Measurements from ENCODE around the gene FYB2. TPM values are rescaled to one million over a fixed set of nuclear protein-coding genes. Genes with fewer than 3 reads are reported as not detected.
A peak's percentile ranks its signal among the peaks of the same experiment; 100 is the strongest.

FYB2 gene
- total RNA-seq, 1 donor from 2014 or later: not detected

GRCh38 chr1:56845343-56845742 is 26.1 kb upstream of the FYB2 start:
- TF ChIP-seq CTCF (conservative IDR thresholded peaks at IDR 0.05; ENCODE audit: low read depth, low read length): no peak
- no peak overlapping the region for H3K4me3 ChIP-seq (ENCODE audit: low read depth, low read length)
- no peak for DNase-seq (ENCODE audit: low read depth)

GRCh38 chr1:56844545-56845136 is 25.4 kb upstream of the FYB2 start:
- no peak for DNase-seq (ENCODE audit: low read depth)
- no peak overlapping the region for H3K4me3 ChIP-seq (ENCODE audit: low read depth, low read length)
- no peak for TF ChIP-seq CTCF (conservative IDR thresholded peaks at IDR 0.05; ENCODE audit: low read depth, low read length)

GRCh38 chr1:56843544-56843943 is 24.3 kb upstream of the FYB2 start:
- no peak for DNase-seq (ENCODE audit: low read depth)
- TF ChIP-seq CTCF (conservative IDR thresholded peaks at IDR 0.05; ENCODE audit: low read depth, low read length): no peak
- no peak overlapping the region for H3K4me3 ChIP-seq (ENCODE audit: low read depth, low read length)

GRCh38 chr1:56838759-56839158 is 19.6 kb upstream of the FYB2 start:
- no peak for TF ChIP-seq CTCF (conservative IDR thresholded peaks at IDR 0.05; ENCODE audit: low read depth, low read length)
- peak; percentile 40 for DNase-seq (ENCODE audit: low read depth)
- H3K4me3 ChIP-seq (ENCODE audit: low read depth, low read length): no peak overlapping the region

GRCh38 chr1:56837244-56837939 is 18.2 kb upstream of the FYB2 start:
- TF ChIP-seq CTCF (conservative IDR thresholded peaks at IDR 0.05; ENCODE audit: low read depth, low read length): no peak
- DNase-seq (ENCODE audit: low read depth): peak; percentile 90
- no peak overlapping the region for H3K4me3 ChIP-seq (ENCODE audit: low read depth, low read length)

- no peak for DNase-seq (ENCODE audit: low read depth)
- no peak overlapping the region for H3K4me3 ChIP-seq (ENCODE audit: low read depth, low read length)
- TF ChIP-seq CTCF (conservative IDR thresholded peaks at IDR 0.05; ENCODE audit: low read depth, low read length): no peak
These were observed 17.2 kb upstream of the FYB2 start for GRCh38 chr1:56836359-56836758.

GRCh38 chr1:56835657-56836056 is 16.5 kb upstream of the FYB2 start:
- H3K4me3 ChIP-seq (ENCODE audit: low read depth, low read length): no peak overlapping the region
- no peak for TF ChIP-seq CTCF (conservative IDR thresholded peaks at IDR 0.05; ENCODE audit: low read depth, low read length)
- DNase-seq (ENCODE audit: low read depth): no peak

Data from epithelial cell of proximal tubule (primary cell).